ENCODE data around the gene HACD2. TPM values are rescaled to one million over a fixed set of nuclear protein-coding genes. Genes with fewer than 3 reads are reported as not detected.
"Not testable (repeated sequence)": the region's sequence is repeated elsewhere in the genome, so short reads cannot be mapped to it uniquely, and the experiment has no call there.

HACD2 gene
- total RNA-seq, 1 experiment from 2014 or later, result 43.0 TPM

GRCh38 chr3:123613543-123613942 is 28.7 kb upstream of the HACD2 start:
- Histone ChIP-seq H3K4me2 (ENCODE audit: low read length) (no peak overlapping the region), H3K79me2 (ENCODE audit: insufficient read depth, low read length) (no peaks in the 10 kb centered on the region), H3K27ac (ENCODE audit: low read depth, low read length) (no peak overlapping the region), H3K9me3 (ENCODE audit: control insufficient read depth in 1 of 2, insufficient read depth in 1 of 2, low read depth in 1 of 2, low read length in 2 of 2) (no peaks in the 10 kb centered on the region), H3K4me1 (ENCODE audit: control insufficient read depth in 1 of 2, insufficient read depth in 2 of 2, low read length in 2 of 2) (no peaks in the 10 kb centered on the region), H3K36me3 (ENCODE audit: control insufficient read depth in 1 of 2, insufficient read depth in 2 of 2, low read length in 2 of 2) (no peaks in the 10 kb centered on the region), H3K4me3 (replicated peaks in 1 of 2; ENCODE audit: low read depth in 1 of 2, low read length in 2 of 2) (no peak overlapping the region), H3K9me2 (ENCODE audit: insufficient read depth) (no peaks in the 10 kb centered on the region), H4K20me1 (ENCODE audit: insufficient read depth) (no peaks in the 10 kb centered on the region), H3K27me3 (ENCODE audit: insufficient read depth, low read length) (no peaks in the 10 kb centered on the region), H2AFZ (ENCODE audit: low read depth, low read length, poor library complexity, severe bottlenecking) (no peak overlapping the region), H3K9ac (ENCODE audit: low read length) (no peak overlapping the region)
- DNase-seq (ENCODE audit: low read depth, low spot score), result no peak
- intact Hi-C loops (cut with micrococcal nuclease), result no loop called here
- RAD21 ChIA-PET (ENCODE audit: low non-redundant PET in 1 of 2, low total read pairs in 2 of 2, uncharacterized antibody in 2 of 2, unreplicated experiment in 2 of 2), result no interaction called here
- BruUV-seq (replicated peaks), result no TSS peak
- no peak for ATAC-seq
- TF ChIP-seq SP1 (IDR thresholded peaks at IDR 0.05; ENCODE audit: low read depth), result no peak
- no peak for TF ChIP-seq SIN3A (IDR thresholded peaks at IDR 0.05; ENCODE audit: low read depth)
- no peak for TF ChIP-seq ATF3 (IDR thresholded peaks at IDR 0.05)
- TF ChIP-seq EZH2 (IDR thresholded peaks at IDR 0.05), result no peak
- no peak for TF ChIP-seq EGR1 (IDR thresholded peaks at IDR 0.05; ENCODE audit: low read depth)
- CTCF ChIA-PET, result no interaction called here
- POLR2A ChIA-PET, result no interaction called here

- H3K9ac ChIP-seq (ENCODE audit: low read length); RAD21 ChIA-PET (ENCODE audit: low non-redundant PET in 1 of 2, low total read pairs in 2 of 2, uncharacterized antibody in 2 of 2, unreplicated experiment in 2 of 2); H3K9me3 ChIP-seq (ENCODE audit: control insufficient read depth in 1 of 2, insufficient read depth in 1 of 2, low read depth in 1 of 2, low read length in 2 of 2); CTCF ChIA-PET; H3K79me2 ChIP-seq (ENCODE audit: insufficient read depth, low read length); H3K4me3 ChIP-seq (replicated peaks in 1 of 2; ENCODE audit: low read depth in 1 of 2, low read length in 2 of 2); H3K4me1 ChIP-seq (ENCODE audit: control insufficient read depth in 1 of 2, insufficient read depth in 2 of 2, low read length in 2 of 2); DNase-seq (ENCODE audit: low read depth, low spot score); H3K36me3 ChIP-seq (ENCODE audit: control insufficient read depth in 1 of 2, insufficient read depth in 2 of 2, low read length in 2 of 2); H4K20me1 ChIP-seq (ENCODE audit: insufficient read depth); H3K27me3 ChIP-seq (ENCODE audit: insufficient read depth, low read length); H3K9me2 ChIP-seq (ENCODE audit: insufficient read depth); BruUV-seq (replicated peaks); intact Hi-C loops (cut with micrococcal nuclease); H3K4me2 ChIP-seq (ENCODE audit: low read length); ATAC-seq; H3K27ac ChIP-seq (ENCODE audit: low read depth, low read length); POLR2A ChIA-PET; H2AFZ ChIP-seq (ENCODE audit: low read depth, low read length, poor library complexity, severe bottlenecking): not testable (repeated sequence)
Observed at GRCh38 chr3:123611674-123612073, 26.8 kb upstream of the HACD2 start.

Measured in HCT116 (cell line).